ENCODE measurements around the gene SEC61A2.

Gene SEC61A2

DNA sequence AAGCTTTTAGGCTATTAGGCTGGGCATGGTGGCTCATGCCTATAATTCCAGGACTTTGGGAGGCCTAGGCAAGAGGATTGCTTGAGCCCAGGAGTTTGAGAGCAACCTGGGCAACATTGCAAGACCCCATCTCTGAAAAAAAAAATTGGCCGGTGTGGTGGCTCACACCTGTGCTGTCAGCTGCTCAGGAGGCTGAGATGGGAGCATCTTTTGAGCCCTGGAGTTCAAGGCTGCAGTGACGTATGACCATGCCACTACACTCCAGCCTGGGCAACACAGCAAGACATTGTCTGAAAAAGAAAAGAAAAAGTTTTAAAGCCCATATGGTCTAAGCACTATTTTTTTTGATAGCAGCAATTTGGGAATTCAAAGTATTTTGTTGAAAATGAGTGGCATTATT is 15.8 kb upstream of the SEC61A2 start:
- no peak overlapping the region for H3K4me3 ChIP-seq (ENCODE audit: low read depth, low read length)
- DNase-seq, result no peak
- H3K4me1 ChIP-seq, result no peaks in the 10 kb centered on the region
- TF ChIP-seq, protein P1, sequence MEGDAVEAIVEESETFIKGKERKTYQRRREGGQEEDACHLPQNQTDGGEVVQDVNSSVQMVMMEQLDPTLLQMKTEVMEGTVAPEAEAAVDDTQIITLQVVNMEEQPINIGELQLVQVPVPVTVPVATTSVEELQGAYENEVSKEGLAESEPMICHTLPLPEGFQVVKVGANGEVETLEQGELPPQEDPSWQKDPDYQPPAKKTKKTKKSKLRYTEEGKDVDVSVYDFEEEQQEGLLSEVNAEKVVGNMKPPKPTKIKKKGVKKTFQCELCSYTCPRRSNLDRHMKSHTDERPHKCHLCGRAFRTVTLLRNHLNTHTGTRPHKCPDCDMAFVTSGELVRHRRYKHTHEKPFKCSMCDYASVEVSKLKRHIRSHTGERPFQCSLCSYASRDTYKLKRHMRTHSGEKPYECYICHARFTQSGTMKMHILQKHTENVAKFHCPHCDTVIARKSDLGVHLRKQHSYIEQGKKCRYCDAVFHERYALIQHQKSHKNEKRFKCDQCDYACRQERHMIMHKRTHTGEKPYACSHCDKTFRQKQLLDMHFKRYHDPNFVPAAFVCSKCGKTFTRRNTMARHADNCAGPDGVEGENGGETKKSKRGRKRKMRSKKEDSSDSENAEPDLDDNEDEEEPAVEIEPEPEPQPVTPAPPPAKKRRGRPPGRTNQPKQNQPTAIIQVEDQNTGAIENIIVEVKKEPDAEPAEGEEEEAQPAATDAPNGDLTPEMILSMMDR (IDR thresholded peaks at IDR 0.05; ENCODE audit: low read depth, low read length), result no peak
- H3K27me3 ChIP-seq, result no peaks in the 10 kb centered on the region
- peaks cover 40% of the 10 kb centered on the region for H3K36me3 ChIP-seq
- H3K9me3 ChIP-seq, result no peaks in the 10 kb centered on the region

DNA sequence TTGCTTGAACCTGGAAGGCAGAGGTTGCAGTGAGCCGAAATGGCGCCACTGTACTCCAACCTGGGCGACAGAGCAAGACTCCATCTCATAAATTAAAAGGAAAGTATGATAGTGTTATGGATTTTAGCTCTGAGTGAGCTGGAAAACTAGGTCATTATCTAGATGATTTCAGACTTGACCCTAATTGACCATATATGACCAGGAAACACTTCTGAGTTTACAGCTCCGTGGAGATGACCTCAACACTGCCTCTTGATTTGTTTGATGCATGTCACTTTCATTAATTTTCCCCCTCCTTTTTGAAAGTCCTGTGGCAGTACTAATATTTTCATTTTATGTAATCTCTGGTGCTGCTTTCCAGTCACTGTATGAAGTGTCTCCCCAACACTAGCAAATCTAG is 7.8 kb upstream of the SEC61A2 start:
- H3K4me3 ChIP-seq (ENCODE audit: low read depth, low read length), result no peak overlapping the region
- TF ChIP-seq, protein P1 (IDR thresholded peaks at IDR 0.05; ENCODE audit: low read depth, low read length), result no peak
- no peaks in the 10 kb centered on the region for H3K27me3 ChIP-seq
- no peaks in the 10 kb centered on the region for H3K4me1 ChIP-seq
- H3K36me3 ChIP-seq, result peaks cover 21% of the 10 kb centered on the region
- H3K9me3 ChIP-seq, result no peaks in the 10 kb centered on the region
- no peak for DNase-seq

DNA sequence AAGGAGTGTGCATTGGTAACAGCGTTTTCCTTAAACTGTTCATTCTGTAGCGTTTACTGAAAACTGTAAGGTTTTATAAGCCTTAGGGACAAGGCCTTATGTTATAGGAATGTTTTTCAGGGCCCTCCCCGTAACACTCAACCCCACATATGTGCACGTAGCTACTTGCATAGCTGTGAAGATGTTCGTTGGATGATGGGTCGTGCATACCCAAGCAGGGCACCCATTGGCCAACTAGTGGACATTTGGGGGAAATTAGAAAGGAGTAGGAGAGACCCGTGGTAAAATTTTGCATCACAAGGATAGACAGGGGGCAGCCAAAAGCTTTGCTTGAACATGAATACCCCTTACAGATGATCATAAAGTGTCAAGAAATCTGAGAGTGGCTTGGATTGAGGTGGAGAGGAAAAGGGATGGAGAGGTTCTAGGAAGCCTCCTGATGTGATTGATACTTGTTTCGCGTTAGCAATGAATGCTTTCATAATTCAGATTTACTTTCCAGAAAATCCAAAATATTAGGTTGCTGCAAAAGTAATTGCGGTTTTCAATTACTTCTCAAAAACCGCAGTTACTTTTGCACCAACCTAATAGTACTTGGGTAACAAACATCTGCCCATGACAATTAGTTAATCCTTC is 878 bp downstream of the SEC61A2 start:
- no peaks in the 10 kb centered on the region for H3K9me3 ChIP-seq
- no peaks in the 10 kb centered on the region for H3K36me3 ChIP-seq
- TF ChIP-seq, protein P1 (IDR thresholded peaks at IDR 0.05; ENCODE audit: low read depth, low read length), result peak; percentile 71
- peak overlapping the region; percentile 90 for H3K4me3 ChIP-seq (ENCODE audit: low read depth, low read length)
- H3K4me1 ChIP-seq, result no peaks in the 10 kb centered on the region
- DNase-seq, result peak; percentile 58
- H3K27me3 ChIP-seq, result no peaks in the 10 kb centered on the region

DNA sequence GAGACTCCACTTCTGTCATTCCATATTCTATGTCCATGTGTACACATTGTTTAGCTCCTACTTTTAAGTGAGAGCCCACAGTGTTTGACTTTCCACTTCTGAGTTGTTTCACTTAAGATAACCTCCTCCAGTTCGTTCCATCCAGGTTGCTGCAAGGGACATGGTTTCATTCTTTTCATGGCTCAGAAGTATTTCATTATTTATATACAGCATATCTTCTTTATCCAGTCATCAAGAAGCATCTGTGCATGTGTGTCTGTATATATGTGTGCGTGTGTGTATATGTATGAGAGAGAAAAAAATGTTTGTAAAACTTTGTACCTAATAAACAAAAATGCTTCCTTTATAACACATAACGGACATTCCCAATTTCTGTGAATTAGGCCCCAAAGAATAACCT is 6.2 kb downstream of the SEC61A2 start:
- TF ChIP-seq, protein P1 (IDR thresholded peaks at IDR 0.05; ENCODE audit: low read depth, low read length), result no peak
- Histone ChIP-seq H3K4me3 (ENCODE audit: low read depth, low read length) (no peak overlapping the region), H3K27me3 (no peaks in the 10 kb centered on the region), H3K4me1 (no peaks in the 10 kb centered on the region), H3K36me3 (no peaks in the 10 kb centered on the region; the same call in 1 of the 2 replicates), H3K9me3 (no peaks in the 10 kb centered on the region)
- no peak for DNase-seq

DNA sequence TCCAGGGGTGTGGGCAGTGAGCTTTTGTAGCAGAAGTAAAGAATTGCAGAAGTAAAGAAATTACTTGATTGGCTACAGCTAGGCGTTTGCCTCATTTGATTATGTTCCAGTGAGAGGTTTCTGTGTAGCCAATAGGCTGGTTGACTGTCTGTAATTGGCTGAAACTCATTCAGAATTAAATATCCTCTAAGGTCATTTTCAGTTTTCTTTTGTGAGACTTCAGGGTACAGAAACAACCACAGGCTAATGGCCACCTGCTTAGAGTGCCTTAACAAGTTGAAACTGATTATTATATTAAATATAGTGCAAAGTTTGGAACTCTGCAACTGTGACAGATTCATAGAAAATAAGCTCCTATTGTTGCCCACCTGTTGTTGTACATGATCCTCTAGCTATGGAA is 10.6 kb downstream of the SEC61A2 start:
- Histone ChIP-seq H3K27me3 (no peaks in the 10 kb centered on the region), H3K36me3 (no peaks in the 10 kb centered on the region; the same call in 1 of the 2 replicates), H3K4me1 (no peaks in the 10 kb centered on the region), H3K9me3 (no peaks in the 10 kb centered on the region), H3K4me3 (ENCODE audit: low read depth, low read length) (no peak overlapping the region)
- no peak for DNase-seq
- TF ChIP-seq, protein P1 (IDR thresholded peaks at IDR 0.05; ENCODE audit: low read depth, low read length), result no peak

DNA sequence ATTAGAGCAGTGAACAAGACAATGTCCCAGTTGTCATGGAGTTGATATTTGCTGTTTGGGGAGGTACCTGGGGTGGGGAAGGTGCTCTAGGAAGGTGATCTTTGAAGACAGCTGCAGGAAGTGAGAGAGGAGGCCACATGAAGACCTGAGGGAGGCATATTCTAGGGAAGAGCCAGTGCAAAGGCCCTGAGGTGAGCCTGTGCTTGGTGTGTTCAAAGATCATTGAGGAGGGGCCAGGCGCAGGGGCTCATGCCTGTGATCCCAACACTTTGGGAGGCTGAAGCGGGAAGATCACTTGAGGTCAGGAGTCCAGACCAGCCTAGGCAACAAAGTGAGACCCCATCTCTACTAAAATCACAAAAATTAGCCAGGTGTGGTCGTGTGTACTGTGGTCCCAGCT is 15.1 kb downstream of the SEC61A2 start:
- no peaks in the 10 kb centered on the region for H3K36me3 ChIP-seq

More for the DNA sequence above, 15.1 kb downstream of the SEC61A2 start:
- TF ChIP-seq, protein P1 (IDR thresholded peaks at IDR 0.05; ENCODE audit: low read depth, low read length), result no peak
- Histone ChIP-seq H3K4me1 (no peaks in the 10 kb centered on the region), H3K27me3 (no peaks in the 10 kb centered on the region), H3K9me3 (no peaks in the 10 kb centered on the region), H3K4me3 (ENCODE audit: low read depth, low read length) (no peak overlapping the region)
- DNase-seq, result no peak
